Measurements from ENCODE around the gene MAP3K14.

MAP3K14 gene

GRCh38 chr17:45222996-45223538, 93.8 kb downstream of the MAP3K14 start:
- Histone ChIP-seq H3K9ac (ENCODE audit: low read depth in 1 of 2, low read length in 2 of 2) (peak overlapping the region; percentile 42 to 70), H3K36me3 (ENCODE audit: control insufficient read depth in 2 of 2, insufficient read depth in 2 of 2, low read length in 2 of 2) (no peaks in the 10 kb centered on the region), H3K4me3 (ENCODE audit: low read length in 2 of 2) (peak overlapping the region; percentile 44 to 72), H3K27ac (ENCODE audit: low read depth in 2 of 2, low read length in 2 of 2) (peak overlapping the region; percentile 48 to 88), H3K27me3 (ENCODE audit: control insufficient read depth in 2 of 2, insufficient read depth in 2 of 2, low read length in 2 of 2) (peaks cover 2 to 9% of the 10 kb centered on the region in 2 donors), H3K4me1 (ENCODE audit: control insufficient read depth in 2 of 2, insufficient read depth in 2 of 2, low read length in 2 of 2) (peaks cover 31 to 35% of the 10 kb centered on the region in 2 donors), H3K9me3 (ENCODE audit: control insufficient read depth in 2 of 2, low read length in 2 of 2) (no peaks in the 10 kb centered on the region)

- Histone ChIP-seq H3K27ac (ENCODE audit: low read depth in 2 of 2, low read length in 2 of 2) (peak overlapping the region; percentile 48 to 88), H3K9me3 (ENCODE audit: control insufficient read depth in 2 of 2, low read length in 2 of 2) (no peaks in the 10 kb centered on the region), H3K27me3 (ENCODE audit: control insufficient read depth in 2 of 2, insufficient read depth in 2 of 2, low read length in 2 of 2) (peaks cover 2 to 9% of the 10 kb centered on the region in 2 donors), H3K4me1 (ENCODE audit: control insufficient read depth in 2 of 2, insufficient read depth in 2 of 2, low read length in 2 of 2) (peaks cover 25 to 29% of the 10 kb centered on the region in 2 donors), H3K4me3 (ENCODE audit: low read length in 2 of 2) (peak overlapping the region; percentile 44 to 72), H3K36me3 (ENCODE audit: control insufficient read depth in 2 of 2, insufficient read depth in 2 of 2, low read length in 2 of 2) (no peaks in the 10 kb centered on the region), H3K9ac (ENCODE audit: low read depth in 1 of 2, low read length in 2 of 2) (peak overlapping the region; percentile 56 to 64)
These were observed 94.4 kb downstream of the MAP3K14 start for GRCh38 chr17:45222289-45222995.

- Histone ChIP-seq H3K27me3 (ENCODE audit: control insufficient read depth in 2 of 2, insufficient read depth in 2 of 2, low read length in 2 of 2) (peaks cover 2 to 9% of the 10 kb centered on the region in 2 donors), H3K4me1 (ENCODE audit: control insufficient read depth in 2 of 2, insufficient read depth in 2 of 2, low read length in 2 of 2) (peaks cover 21 to 25% of the 10 kb centered on the region in 2 donors), H3K9me3 (ENCODE audit: control insufficient read depth in 2 of 2, low read length in 2 of 2) (no peaks in the 10 kb centered on the region), H3K36me3 (ENCODE audit: control insufficient read depth in 2 of 2, insufficient read depth in 2 of 2, low read length in 2 of 2) (no peaks in the 10 kb centered on the region), H3K27ac (ENCODE audit: low read depth in 2 of 2, low read length in 2 of 2) (peak overlapping the region; percentile 48 to 88), H3K4me3 (ENCODE audit: low read length in 2 of 2) (peak overlapping the region in 1 of 2 donors; percentile 53), H3K9ac (ENCODE audit: low read depth in 1 of 2, low read length in 2 of 2) (peak overlapping the region in 1 of 2 donors; percentile 64)
These were observed 94.9 kb downstream of the MAP3K14 start for GRCh38 chr17:45222014-45222288.

- peak within 1 kb of the TSS; percentile 56 to 64 for H3K9ac ChIP-seq (ENCODE audit: low read depth in 1 of 2, low read length in 2 of 2)
- H3K4me1 ChIP-seq (ENCODE audit: control insufficient read depth in 2 of 2, insufficient read depth in 2 of 2, low read length in 2 of 2): peaks cover 19 to 24% of the 10 kb centered on the region in 2 donors
- H3K27ac ChIP-seq (ENCODE audit: low read depth in 2 of 2, low read length in 2 of 2): peak within 1 kb of the TSS; percentile 48 to 88
- H3K27me3 ChIP-seq (ENCODE audit: control insufficient read depth in 2 of 2, insufficient read depth in 2 of 2, low read length in 2 of 2): peaks cover 2 to 9% of the 10 kb centered on the region in 2 donors
- no peaks in the 10 kb centered on the region for H3K36me3 ChIP-seq (ENCODE audit: control insufficient read depth in 2 of 2, insufficient read depth in 2 of 2, low read length in 2 of 2)
- no peaks in the 10 kb centered on the region for H3K9me3 ChIP-seq (ENCODE audit: control insufficient read depth in 2 of 2, low read length in 2 of 2)
- peak within 1 kb of the TSS; percentile 53 to 72 for H3K4me3 ChIP-seq (ENCODE audit: low read length in 2 of 2)
These were observed 95.5 kb downstream of the MAP3K14 start, which contains the start of gene FMNL1 for GRCh38 chr17:45221081-45222013. TSS of gene FMNL1 (plus strand) at chr17:45221885. CDS start at chr17:45222125, 240 bp downstream.

GRCh38 chr17:45220079-45220478, 96.7 kb downstream of the MAP3K14 start:
- H3K27ac ChIP-seq (ENCODE audit: low read depth in 2 of 2, low read length in 2 of 2): no peak overlapping the region
- no peaks in the 10 kb centered on the region for H3K36me3 ChIP-seq (ENCODE audit: control insufficient read depth in 2 of 2, insufficient read depth in 2 of 2, low read length in 2 of 2)
- no peak overlapping the region for H3K9ac ChIP-seq (ENCODE audit: low read depth in 1 of 2, low read length in 2 of 2)
- no peaks in the 10 kb centered on the region for H3K9me3 ChIP-seq (ENCODE audit: control insufficient read depth in 2 of 2, low read length in 2 of 2)
- H3K4me1 ChIP-seq (ENCODE audit: control insufficient read depth in 2 of 2, insufficient read depth in 2 of 2, low read length in 2 of 2): peaks cover 16 to 18% of the 10 kb centered on the region in 2 donors
- H3K4me3 ChIP-seq (ENCODE audit: low read length in 2 of 2): no peak overlapping the region
- peaks cover 2 to 9% of the 10 kb centered on the region in 2 donors for H3K27me3 ChIP-seq (ENCODE audit: control insufficient read depth in 2 of 2, insufficient read depth in 2 of 2, low read length in 2 of 2)

- Histone ChIP-seq H3K9me3 (ENCODE audit: control insufficient read depth in 2 of 2, low read length in 2 of 2) (no peaks in the 10 kb centered on the region), H3K27me3 (ENCODE audit: control insufficient read depth in 2 of 2, insufficient read depth in 2 of 2, low read length in 2 of 2) (peaks cover 2 to 9% of the 10 kb centered on the region in 2 donors), H3K36me3 (ENCODE audit: control insufficient read depth in 2 of 2, insufficient read depth in 2 of 2, low read length in 2 of 2) (no peaks in the 10 kb centered on the region), H3K4me3 (ENCODE audit: low read length in 2 of 2) (no peak overlapping the region), H3K27ac (ENCODE audit: low read depth in 2 of 2, low read length in 2 of 2) (no peak overlapping the region), H3K4me1 (ENCODE audit: control insufficient read depth in 2 of 2, insufficient read depth in 2 of 2, low read length in 2 of 2) (peaks cover 12% of the 10 kb centered on the region in 2 donors), H3K9ac (ENCODE audit: low read depth in 1 of 2, low read length in 2 of 2) (no peak overlapping the region)
These were observed 97.7 kb downstream of the MAP3K14 start for GRCh38 chr17:45218895-45219661.
